GM18499 (cell line): ENCODE data around the gene MYO7B.

Source experiments
- ATAC-seq: cut with Tn5 transposase; IDR thresholded peaks from one replicate; pipeline ENCODE4 v1.9.1; 2021; ENCODE audit warnings: moderate number of reproducible peaks; ENCODE audit not compliant: insufficient read depth, unreplicated experiment

The MYO7B gene

GRCh38 chr2:127644066-127645025, 108.9 kb downstream of the MYO7B start:
- ATAC-seq: no peak

- ATAC-seq: no peak
Measured at GRCh38 chr2:127645026-127645394, 109.5 kb downstream of the MYO7B start.

- ATAC-seq: no peak
Measured at GRCh38 chr2:127645395-127646291, 110.2 kb downstream of the MYO7B start, which contains the start of gene GPR17. GPR17 (plus strand) TSS chr2:127646153; CDS start chr2:127650736, 4,583 bp downstream.

- no peak for ATAC-seq
Measured at GRCh38 chr2:127646487-127647241, 111.2 kb downstream of the MYO7B start.

GRCh38 chr2:127647242-127648190, 112.0 kb downstream of the MYO7B start:
- ATAC-seq: no peak

- ATAC-seq: no peak
Measured at GRCh38 chr2:127648321-127648720, 112.8 kb downstream of the MYO7B start.

GRCh38 chr2:127649100-127649611, 113.7 kb downstream of the MYO7B start:
- no peak for ATAC-seq

GRCh38 chr2:127649684-127650040, 114.2 kb downstream of the MYO7B start:
- ATAC-seq: no peak

- no peak for ATAC-seq
Measured at GRCh38 chr2:127650041-127650784, 114.7 kb downstream of the MYO7B start.

- no peak for ATAC-seq
Measured at GRCh38 chr2:127650785-127651380, 115.4 kb downstream of the MYO7B start.

- no peak for ATAC-seq
Measured at GRCh38 chr2:127651381-127651809, 115.9 kb downstream of the MYO7B start.

GRCh38 chr2:127651971-127652550, 116.6 kb downstream of the MYO7B start:
- no peak for ATAC-seq

- ATAC-seq: no peak
Measured at GRCh38 chr2:127652786-127653357, 117.4 kb downstream of the MYO7B start.

GRCh38 chr2:127653421-127654083, 118.1 kb downstream of the MYO7B start:
- no peak for ATAC-seq

GRCh38 chr2:127654084-127654837, 118.8 kb downstream of the MYO7B start:
- no peak for ATAC-seq

- no peak for ATAC-seq
Measured at GRCh38 chr2:127654838-127655175, 119.3 kb downstream of the MYO7B start.
